Mesothelial cell of epicardium (in vitro differentiated cells): Measurements from ENCODE around the gene ACOT11. TPM values are rescaled to one million over a fixed set of nuclear protein-coding genes. Genes with fewer than 3 reads are reported as not detected.

ENCODE experiments used
- DNase-seq, 2 experiments: peaks; one replicate each; pipeline ENCODE4 v3.0.0; 2021; ENCODE audit warnings: low spot score in 2 of 2; ENCODE audit not compliant: unreplicated experiment in 2 of 2
- H3K27ac Mint-ChIP-seq: 2 replicates; pipeline ENCODE4 v1.8.0; 2021; ENCODE audit warnings: mixed read lengths
- H3K27me3 Mint-ChIP-seq: 2 replicates; pipeline ENCODE4 v1.8.0; 2021; ENCODE audit warnings: low read depth, mixed read lengths
- H3K36me3 Mint-ChIP-seq: 2 replicates; pipeline ENCODE4 v1.8.0; 2021; ENCODE audit warnings: mixed read lengths
- H3K4me1 Mint-ChIP-seq: 2 replicates; pipeline ENCODE4 v1.8.0; 2021; ENCODE audit warnings: mixed read lengths
- H3K4me3 Mint-ChIP-seq: 2 replicates; pipeline ENCODE4 v1.8.0; 2021; ENCODE audit warnings: mild to moderate bottlenecking, moderate library complexity, mixed read lengths
- H3K9me3 Mint-ChIP-seq: 2 replicates; pipeline ENCODE4 v1.8.0; 2021; ENCODE audit warnings: mixed read lengths
- total RNA-seq: library from RNA; stranded (reverse); gene quantifications from 3 replicates; pipeline ENCODE4 v1.2.1, GENCODE V29; 2021
- TF ChIP-seq, protein P1 (sequence below): fragments of 200-600 bp; sonication (generic); IDR thresholded peaks from one replicate; pipeline ENCODE4 v1.5.0; 2021; ENCODE audit warnings: antibody characterized with exemption; ENCODE audit not compliant: unreplicated experiment

Gene ACOT11
- total RNA-seq, 1 donor from 2014 or later = 10.3 TPM

- H3K9me3 Mint-ChIP-seq = no peaks in the 10 kb centered on the region
- peak overlapping the region; percentile 64 for H3K27ac Mint-ChIP-seq
- H3K36me3 Mint-ChIP-seq = peaks cover 2% of the 10 kb centered on the region
- TF ChIP-seq, protein P1, sequence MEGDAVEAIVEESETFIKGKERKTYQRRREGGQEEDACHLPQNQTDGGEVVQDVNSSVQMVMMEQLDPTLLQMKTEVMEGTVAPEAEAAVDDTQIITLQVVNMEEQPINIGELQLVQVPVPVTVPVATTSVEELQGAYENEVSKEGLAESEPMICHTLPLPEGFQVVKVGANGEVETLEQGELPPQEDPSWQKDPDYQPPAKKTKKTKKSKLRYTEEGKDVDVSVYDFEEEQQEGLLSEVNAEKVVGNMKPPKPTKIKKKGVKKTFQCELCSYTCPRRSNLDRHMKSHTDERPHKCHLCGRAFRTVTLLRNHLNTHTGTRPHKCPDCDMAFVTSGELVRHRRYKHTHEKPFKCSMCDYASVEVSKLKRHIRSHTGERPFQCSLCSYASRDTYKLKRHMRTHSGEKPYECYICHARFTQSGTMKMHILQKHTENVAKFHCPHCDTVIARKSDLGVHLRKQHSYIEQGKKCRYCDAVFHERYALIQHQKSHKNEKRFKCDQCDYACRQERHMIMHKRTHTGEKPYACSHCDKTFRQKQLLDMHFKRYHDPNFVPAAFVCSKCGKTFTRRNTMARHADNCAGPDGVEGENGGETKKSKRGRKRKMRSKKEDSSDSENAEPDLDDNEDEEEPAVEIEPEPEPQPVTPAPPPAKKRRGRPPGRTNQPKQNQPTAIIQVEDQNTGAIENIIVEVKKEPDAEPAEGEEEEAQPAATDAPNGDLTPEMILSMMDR = no peak
- H3K4me1 Mint-ChIP-seq = peaks cover 21% of the 10 kb centered on the region
- no peak overlapping the region for H3K4me3 Mint-ChIP-seq
- no peak for DNase-seq
- no peaks in the 10 kb centered on the region for H3K27me3 Mint-ChIP-seq
These were observed 23.3 kb downstream of the ACOT11 start for GRCh38 chr1:54571326-54571725.

DNA sequence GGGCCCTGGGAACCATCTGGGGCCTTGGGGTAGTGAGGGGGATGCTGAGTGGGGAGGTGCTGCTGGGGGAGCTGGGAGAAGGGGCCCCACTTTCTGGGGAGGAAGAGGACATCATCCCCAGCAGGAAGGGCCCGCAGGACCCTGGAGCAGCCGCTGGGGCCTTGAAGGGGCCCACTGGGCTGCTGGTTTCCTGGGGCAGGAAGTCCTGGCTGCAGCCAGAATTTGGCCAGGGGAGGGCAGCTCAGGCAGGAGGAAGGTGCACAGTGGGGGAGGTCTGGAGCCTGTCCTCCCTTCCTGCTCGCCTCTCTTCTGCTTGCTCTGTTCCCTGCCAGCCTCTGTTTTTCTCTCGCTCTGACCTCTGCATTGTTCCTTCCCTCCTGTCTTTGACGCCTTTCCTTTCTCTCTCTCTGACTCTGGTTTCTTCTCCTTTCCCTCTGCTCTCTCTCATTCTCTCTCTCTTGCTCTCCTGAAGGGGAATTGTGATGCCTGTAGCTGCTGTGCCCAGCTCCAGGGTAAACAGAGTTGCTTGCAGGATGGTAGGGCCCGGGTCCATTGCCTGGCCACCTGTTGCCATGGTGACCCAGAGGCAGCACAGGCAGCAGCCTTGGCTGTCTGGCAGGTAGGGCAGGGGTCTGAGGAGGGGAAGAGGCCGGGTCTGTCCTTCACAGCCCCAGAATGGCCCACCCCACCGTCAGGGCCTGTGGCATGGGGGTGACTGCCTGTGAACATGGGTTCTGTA, 23.9 kb downstream of the ACOT11 start:
- Mint-ChIP-seq H3K27me3 (no peaks in the 10 kb centered on the region), H3K4me1 (peaks cover 21% of the 10 kb centered on the region), H3K4me3 (no peak overlapping the region), H3K27ac (peak overlapping the region; percentile 81), H3K9me3 (no peaks in the 10 kb centered on the region), H3K36me3 (peaks cover 2% of the 10 kb centered on the region)
- no peak for DNase-seq
- TF ChIP-seq, protein P1 = no peak

DNA sequence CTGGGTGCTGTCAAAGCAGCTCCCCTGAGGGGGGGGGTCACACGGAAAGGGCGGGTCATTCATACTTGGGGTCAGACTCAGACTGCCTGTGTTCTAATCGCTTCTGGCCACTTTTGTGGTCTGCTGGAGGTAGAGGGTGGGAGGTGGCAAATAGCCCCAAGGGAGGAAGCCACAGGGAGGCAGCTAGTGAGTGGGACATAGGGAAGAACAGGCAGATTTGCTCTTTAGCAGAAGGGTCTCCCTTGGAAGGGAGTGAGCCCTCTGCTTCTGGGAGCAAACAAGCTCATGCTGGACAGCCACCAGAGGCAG, 24.5 kb downstream of the ACOT11 start:
- H3K27me3 Mint-ChIP-seq = no peaks in the 10 kb centered on the region
- peaks cover 5% of the 10 kb centered on the region for H3K9me3 Mint-ChIP-seq
- H3K36me3 Mint-ChIP-seq = peaks cover 5% of the 10 kb centered on the region
- TF ChIP-seq, protein P1 = no peak
- H3K4me1 Mint-ChIP-seq = peaks cover 21% of the 10 kb centered on the region
- no peak for DNase-seq
- H3K4me3 Mint-ChIP-seq = no peak overlapping the region
- peak overlapping the region; percentile 81 for H3K27ac Mint-ChIP-seq

GRCh38 chr1:54574158-54574778, 26.2 kb downstream of the ACOT11 start:
- TF ChIP-seq, protein P1 = no peak
- H3K9me3 Mint-ChIP-seq = peaks cover 7% of the 10 kb centered on the region
- DNase-seq = no peak
- peaks cover 5% of the 10 kb centered on the region for H3K36me3 Mint-ChIP-seq
- H3K27ac Mint-ChIP-seq = no peak overlapping the region
- H3K27me3 Mint-ChIP-seq = no peaks in the 10 kb centered on the region
- peaks cover 21% of the 10 kb centered on the region for H3K4me1 Mint-ChIP-seq
- H3K4me3 Mint-ChIP-seq = no peak overlapping the region

DNA sequence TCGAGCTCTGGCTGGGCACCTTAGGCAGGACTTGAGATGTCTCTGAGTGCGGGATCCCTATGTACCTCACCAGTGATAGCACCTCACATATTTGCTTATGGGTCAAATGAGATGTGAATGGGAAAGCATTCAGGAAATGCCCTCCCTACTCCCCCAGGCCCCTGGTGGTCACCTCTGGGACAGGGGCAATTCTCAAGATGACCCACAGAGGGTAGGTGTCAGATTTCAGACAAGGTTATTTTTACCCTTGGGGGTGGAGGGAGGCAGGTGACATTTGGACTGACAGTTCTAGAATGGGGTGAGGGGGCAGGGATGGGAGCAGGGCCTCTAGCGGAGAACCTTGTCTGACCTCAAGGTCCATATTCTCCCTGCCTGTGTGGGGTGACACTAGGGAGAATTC, 27.1 kb downstream of the ACOT11 start:
- TF ChIP-seq, protein P1 = no peak

More for the DNA sequence above, 27.1 kb downstream of the ACOT11 start:
- peaks cover 28% of the 10 kb centered on the region for H3K4me1 Mint-ChIP-seq
- peaks cover 5% of the 10 kb centered on the region for H3K36me3 Mint-ChIP-seq
- no peaks in the 10 kb centered on the region for H3K27me3 Mint-ChIP-seq
- no peak overlapping the region for H3K27ac Mint-ChIP-seq
- H3K9me3 Mint-ChIP-seq = peaks cover 7% of the 10 kb centered on the region
- H3K4me3 Mint-ChIP-seq = no peak overlapping the region
- DNase-seq = no peak
